HG03064 (cell line): ENCODE measurements around the gene PARD3.
"Not testable (repeated sequence)": the region's sequence is repeated elsewhere in the genome, so short reads cannot be mapped to it uniquely, and the experiment has no call there.

ENCODE experiments used
- ATAC-seq: cut with Tn5 transposase; IDR thresholded peaks from one replicate; pipeline ENCODE4 v1.9.1; 2021; ENCODE audit warnings: low read depth; ENCODE audit not compliant: unreplicated experiment

The PARD3 gene

GRCh38 chr10:34815185-34816084, at the start of gene PARD3:
TSS of gene PARD3 (minus strand) at chr10:34815296. CDS start at chr10:34814995, 301 bp downstream.
- peak; percentile 45 for ATAC-seq

- no peak for ATAC-seq
Measured at GRCh38 chr10:34864149-34865067, 49.3 kb upstream of the PARD3 start.

- ATAC-seq = no peak
Measured at GRCh38 chr10:34862892-34863291, 47.8 kb upstream of the PARD3 start.

GRCh38 chr10:34861293-34862021, 46.4 kb upstream of the PARD3 start:
- ATAC-seq = no peak

- ATAC-seq = no peak
Measured at GRCh38 chr10:34859170-34859569, 44.1 kb upstream of the PARD3 start.

GRCh38 chr10:34858003-34858402, 42.9 kb upstream of the PARD3 start:
- no peak for ATAC-seq

- no peak for ATAC-seq
Measured at GRCh38 chr10:34854147-34854601, 39.1 kb upstream of the PARD3 start.

GRCh38 chr10:34853357-34853756, 38.3 kb upstream of the PARD3 start:
- ATAC-seq = no peak

- ATAC-seq = no peak
Measured at GRCh38 chr10:34850558-34850957, 35.5 kb upstream of the PARD3 start.

GRCh38 chr10:34850036-34850435, 34.9 kb upstream of the PARD3 start:
- no peak for ATAC-seq

GRCh38 chr10:34845070-34845469, 30.0 kb upstream of the PARD3 start:
- no peak for ATAC-seq

- ATAC-seq = no peak
Measured at GRCh38 chr10:34844448-34844847, 29.4 kb upstream of the PARD3 start.

GRCh38 chr10:34843470-34843869, 28.4 kb upstream of the PARD3 start:
- ATAC-seq = not testable (repeated sequence)

GRCh38 chr10:34838366-34838900, 23.3 kb upstream of the PARD3 start:
- no peak for ATAC-seq

- ATAC-seq = no peak
Measured at GRCh38 chr10:34835908-34836508, 20.9 kb upstream of the PARD3 start.

- no peak for ATAC-seq
Measured at GRCh38 chr10:34834274-34834673, 19.2 kb upstream of the PARD3 start.

GRCh38 chr10:34830217-34830822, 15.2 kb upstream of the PARD3 start:
- ATAC-seq = no peak

- ATAC-seq = no peak
Measured at GRCh38 chr10:34826857-34827766, 12.0 kb upstream of the PARD3 start.
